Heart right ventricle (tissue), 16 donors: ENCODE measurements around the gene HAUS3. TPM values are rescaled to one million over a fixed set of nuclear protein-coding genes. Genes with fewer than 3 reads are reported as not detected.

Experiments used
- ATAC-seq, 8 donors: fragments of 200-7000 bp; cut with Tn5 transposase; one replicate each; pipeline ENCODE4 v1.9.1; 2020; ENCODE audit warnings: mild to moderate bottlenecking in 8 of 8, moderate library complexity in 8 of 8, moderate number of reproducible peaks in 1 of 8
- DNase-seq, 2 donors: peaks; one replicate each; pipeline ENCODE4 v3.0.0-alpha.2; 2020
- H3K27ac ChIP-seq, 10 donors: fragments of 200-600 bp; sonication (generic) in 2 of 10; one replicate each; pipeline versions ENCODE4 v1.5.0 to v1.8.0; 2020 to 2022; ENCODE audit warnings: mild to moderate bottlenecking in 3 of 10
- H3K27me3 ChIP-seq, 7 donors: fragments of 200-600 bp; one replicate each; pipeline ENCODE4 v1.8.0; 2021 to 2022; ENCODE audit warnings: mild to moderate bottlenecking in 2 of 7
- H3K36me3 ChIP-seq, 9 donors: fragments of 200-600 bp; sonication (generic) in 1 of 9; one replicate each; pipeline versions ENCODE4 v1.5.0 to v1.8.0; 2020 to 2022; ENCODE audit warnings: mild to moderate bottlenecking in 2 of 9
- H3K4me1 ChIP-seq, 9 donors: fragments of 200-600 bp; sonication (generic) in 1 of 9; one replicate each; pipeline versions ENCODE4 v1.5.0 to v1.8.0; 2020 to 2022; ENCODE audit warnings: mild to moderate bottlenecking in 4 of 9
- H3K4me3 ChIP-seq, 10 donors: fragments of 200-600 bp; sonication (generic) in 2 of 10; one replicate each; pipeline versions ENCODE4 v1.5.0 to v1.8.0; 2020 to 2022; ENCODE audit warnings: mild to moderate bottlenecking in 7 of 10, moderate library complexity in 2 of 10
- H3K9me3 ChIP-seq, 11 donors: fragments of 200-600 bp in 10 of 11; sonication (generic) in 2 of 11; one replicate each; pipeline versions ENCODE4 v1.5.0 to v1.8.0; 2013 to 2022; ENCODE audit warnings: mild to moderate bottlenecking in 2 of 11, control low read depth in 1 of 11, moderate library complexity in 1 of 11
- WGBS, 2 donors: extraction: QIAGEN DNeasy Blood & Tissue Kit; methylation state at CpG; one replicate each; pipeline ENCODE4 v1.1.7; 2013; ENCODE audit warnings: inconsistent platforms in 1 of 2; 5-methylcytosine and 5-hydroxymethylcytosine counted together
- intact Hi-C, 10 donors: fragments of 100-400 bp; cut with DNase I; formaldehyde crosslinking; loops; one replicate each; pipeline versions ENCODE4 v1.11.1 to v1.14.2; 2022
- polyA plus RNA-seq, 2 donors: library from polyadenylated mRNA; stranded (reverse); fragments of 200-250 nt; gene quantifications; one replicate each; pipeline ENCODE4 v1.2.3, GENCODE V29; 2013
- total RNA-seq, 10 donors: library from RNA; stranded (reverse); fragmentation: NEBNext Ultra II Directional in 3 of 10; extraction: Animal tissue kit (Norgen Biotek cat#: 25700) in 3 of 10; gene quantifications; one replicate each; pipeline versions ENCODE4 v1.2.1 to v1.2.4, GENCODE V29; 2021 to 2023
- TF ChIP-seq, protein P1 (sequence below), 9 donors: fragments of 200-600 bp; sonication (generic) in 2 of 9; IDR thresholded peaks; one replicate each; pipeline versions ENCODE4 v1.5.0 to v1.8.0; 2021 to 2022; ENCODE audit warnings: antibody characterized with exemption in 9 of 9, mild to moderate bottlenecking in 5 of 9, moderate library complexity in 1 of 9
- donor health status: Arrhythmogenic right ventricular cardiomyopathy.
- donor health status: ischemic (EF 13 %, LVEDD 7.1; RV severe dilation, severe dysfunction).
- donor health status: healthy with polysubstance abuse.
- donor health status: DM: no; HTN: yes; CAD: no.
- donor health status: DM: no; HTN: no; CAD: no.
- donor health status: ischemic (EF 25% LVEDD 6.9; RV normal size, moderate dysfunction).
- donor health status: ischemic (EF 25% LVEDD 5.7; RV mildly dilated, moderate dysfunction).
- donor health status: healthy.
- donor health status: DM: yes; HTN: yes; CAD: no.
- donor health status: Ischemic cardiomyopathy.
- donor health status: ischemic (EF 35%, LVEDD 5.7; RV mildly dilated, moderate dysfunction).
- donor health status: nonischemic (EF 11% LVEDD 7.7; RV severe dilation, severe dysfunction).
- donor health status: DM: yes; HTN: yes; CAD: no.
- donor health status: PGD.
- donor health status: ischemic (EF 29% LVEDD 5.4; RV normal size, mild dysfunction).
- donor health status: nonischemic (EF 23%, LVEDD 6.1; RV moderate dilation, normal function).

HAUS3 gene
- total and polyA plus RNA-seq, 12 donors = 3.5 to 10.5 (median 6.5) TPM

DNA sequence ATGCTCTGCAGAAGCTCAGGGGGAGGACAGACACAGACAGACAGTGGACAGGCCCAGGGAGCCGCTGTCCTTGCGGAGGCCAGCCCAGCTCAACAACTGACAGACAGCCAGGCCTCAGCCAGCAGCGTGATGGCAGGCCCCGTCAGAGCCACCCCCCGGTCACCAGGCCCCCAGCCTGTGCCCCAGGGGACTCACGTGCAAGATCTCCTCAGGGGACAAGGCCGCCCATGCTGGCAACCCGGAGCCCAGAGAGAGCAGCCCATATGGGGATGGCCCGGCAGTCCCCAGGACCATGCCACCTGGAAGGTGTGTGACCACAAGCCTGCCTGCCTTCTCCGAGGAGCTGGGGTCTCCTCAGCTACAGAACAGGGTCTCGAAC is 48.0 kb upstream of the HAUS3 start:
- no peak overlapping the region for H3K4me3 ChIP-seq
- ATAC-seq = no peak
- no peak for DNase-seq
- H3K9me3 ChIP-seq = peaks cover 0 to 9% (median 0%) of the 10 kb centered on the region in 11 donors
- no peaks in the 10 kb centered on the region for H3K27me3 ChIP-seq
- H3K36me3 ChIP-seq = no peaks in the 10 kb centered on the region
- peaks cover 0 to 22% (median 0%) of the 10 kb centered on the region in 9 donors for H3K4me1 ChIP-seq
- 89% methylated on average over 11 of the region's 11 CpGs for WGBS, 2 donors
- intact Hi-C loops = no loop called here
- no peak overlapping the region for H3K27ac ChIP-seq
- TF ChIP-seq, protein P1, sequence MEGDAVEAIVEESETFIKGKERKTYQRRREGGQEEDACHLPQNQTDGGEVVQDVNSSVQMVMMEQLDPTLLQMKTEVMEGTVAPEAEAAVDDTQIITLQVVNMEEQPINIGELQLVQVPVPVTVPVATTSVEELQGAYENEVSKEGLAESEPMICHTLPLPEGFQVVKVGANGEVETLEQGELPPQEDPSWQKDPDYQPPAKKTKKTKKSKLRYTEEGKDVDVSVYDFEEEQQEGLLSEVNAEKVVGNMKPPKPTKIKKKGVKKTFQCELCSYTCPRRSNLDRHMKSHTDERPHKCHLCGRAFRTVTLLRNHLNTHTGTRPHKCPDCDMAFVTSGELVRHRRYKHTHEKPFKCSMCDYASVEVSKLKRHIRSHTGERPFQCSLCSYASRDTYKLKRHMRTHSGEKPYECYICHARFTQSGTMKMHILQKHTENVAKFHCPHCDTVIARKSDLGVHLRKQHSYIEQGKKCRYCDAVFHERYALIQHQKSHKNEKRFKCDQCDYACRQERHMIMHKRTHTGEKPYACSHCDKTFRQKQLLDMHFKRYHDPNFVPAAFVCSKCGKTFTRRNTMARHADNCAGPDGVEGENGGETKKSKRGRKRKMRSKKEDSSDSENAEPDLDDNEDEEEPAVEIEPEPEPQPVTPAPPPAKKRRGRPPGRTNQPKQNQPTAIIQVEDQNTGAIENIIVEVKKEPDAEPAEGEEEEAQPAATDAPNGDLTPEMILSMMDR (IDR thresholded peaks at IDR 0.05) = no peak

DNA sequence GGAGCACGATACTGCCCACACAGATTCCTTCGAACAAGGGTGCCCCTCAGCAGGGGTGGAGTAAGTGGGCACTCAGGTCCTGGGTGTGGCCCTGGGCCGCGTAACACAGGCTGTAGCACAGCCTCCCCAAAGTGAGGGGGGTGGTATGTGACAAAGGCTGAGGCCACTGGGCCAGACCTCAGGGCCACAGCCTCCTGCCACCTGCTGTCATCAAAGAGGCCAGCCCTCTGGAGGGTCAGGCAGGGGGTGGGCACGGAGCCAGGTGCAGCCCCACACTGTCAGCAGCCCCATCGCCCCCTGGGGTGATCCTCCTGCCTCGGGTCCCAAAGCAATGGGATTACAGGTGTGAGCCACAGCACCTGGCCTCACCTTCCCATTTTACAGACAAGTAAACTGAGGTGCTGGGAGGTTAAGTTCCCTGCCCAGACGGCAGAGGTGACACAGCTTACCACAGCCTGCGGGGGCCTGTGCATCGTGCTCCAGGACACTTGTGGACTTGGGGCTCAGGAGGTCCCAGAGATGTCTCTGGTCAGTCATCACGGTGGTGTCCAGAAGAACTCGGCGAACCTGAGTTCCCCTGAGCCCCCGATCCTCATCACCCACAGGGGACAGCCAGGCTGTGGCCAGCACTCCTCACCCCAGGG is 47.5 kb upstream of the HAUS3 start:
- Histone ChIP-seq H3K4me3 (no peak overlapping the region), H3K36me3 (no peaks in the 10 kb centered on the region), H3K27me3 (no peaks in the 10 kb centered on the region), H3K4me1 (peaks cover 0 to 24% (median 0%) of the 10 kb centered on the region in 9 donors), H3K9me3 (peaks cover 0 to 7% (median 0%) of the 10 kb centered on the region in 11 donors), H3K27ac (no peak overlapping the region)
- WGBS, 2 donors = 90 to 91% methylated on average over 14 of the region's 14 CpGs
- TF ChIP-seq, protein P1 (IDR thresholded peaks at IDR 0.05) = no peak
- intact Hi-C loops = no loop called here
- ATAC-seq = no peak
- DNase-seq = no peak

DNA sequence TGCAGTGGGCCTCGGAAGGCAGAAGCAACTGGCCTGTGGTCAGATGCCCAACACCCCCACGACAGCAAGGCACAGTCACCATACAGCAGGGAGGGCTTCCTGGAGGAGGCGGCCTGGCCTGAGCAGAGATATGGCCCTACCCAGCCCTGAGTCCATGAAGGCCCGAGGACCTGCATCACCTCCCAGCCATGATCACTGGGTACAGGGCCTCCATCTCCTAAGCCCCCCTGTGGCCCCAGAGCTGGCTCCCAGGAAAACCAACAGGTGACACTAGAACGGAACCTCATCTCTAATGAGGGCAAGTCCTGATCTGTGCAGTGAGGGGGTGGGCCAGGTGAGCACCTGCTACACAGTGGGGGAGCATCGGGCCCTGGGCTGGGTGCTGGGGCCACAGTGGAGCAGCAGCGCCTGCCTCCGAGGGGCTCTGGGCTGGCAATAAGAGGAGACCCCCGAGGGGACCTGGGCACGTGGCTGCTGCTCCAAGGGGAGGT is 46.2 kb upstream of the HAUS3 start:
- Histone ChIP-seq H3K27me3 (no peaks in the 10 kb centered on the region), H3K9me3 (no peaks in the 10 kb centered on the region), H3K4me3 (no peak overlapping the region), H3K36me3 (no peaks in the 10 kb centered on the region), H3K4me1 (peaks cover 0 to 24% (median 0%) of the 10 kb centered on the region in 9 donors), H3K27ac (no peak overlapping the region)
- ATAC-seq = no peak
- DNase-seq = peak in 1 of 2 donors; percentile 2
- TF ChIP-seq, protein P1 (IDR thresholded peaks at IDR 0.05) = no peak
- WGBS, 2 donors = 88 to 90% methylated on average over 10 of the region's 10 CpGs
- intact Hi-C loops = no loop called here

DNA sequence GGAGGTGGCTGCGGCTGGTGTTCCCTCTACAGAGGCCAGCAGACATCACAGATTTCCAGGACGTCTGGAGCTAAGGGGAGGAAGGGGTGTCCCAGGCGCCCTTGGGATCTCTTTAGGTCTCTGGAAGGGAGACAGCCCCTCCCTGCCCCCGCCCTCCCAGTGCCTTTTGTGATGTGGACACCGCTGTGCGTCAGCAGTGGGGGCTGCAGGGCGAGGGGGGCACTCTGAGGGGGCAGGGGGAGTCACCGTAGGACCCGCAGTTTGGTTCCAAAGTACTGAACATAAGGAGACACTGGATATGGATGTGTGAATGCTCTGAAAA is 45.6 kb upstream of the HAUS3 start:
- intact Hi-C loops = no loop called here
- DNase-seq = no peak

More for the DNA sequence above, 45.6 kb upstream of the HAUS3 start:
- H3K4me1 ChIP-seq = peaks cover 0 to 24% (median 0%) of the 10 kb centered on the region in 9 donors
- H3K4me3 ChIP-seq = no peak overlapping the region
- no peaks in the 10 kb centered on the region for H3K36me3 ChIP-seq
- no peak for ATAC-seq
- TF ChIP-seq, protein P1 (IDR thresholded peaks at IDR 0.05) = no peak
- 81 to 88% methylated on average over 9 of the region's 9 CpGs for WGBS, 2 donors
- no peaks in the 10 kb centered on the region for H3K9me3 ChIP-seq
- no peaks in the 10 kb centered on the region for H3K27me3 ChIP-seq
- no peak overlapping the region for H3K27ac ChIP-seq
